Measurements from ENCODE around the gene TPM4.
A peak's percentile ranks its signal among the peaks of the same experiment; 100 is the strongest.
"Not testable (repeated sequence)": the region's sequence is repeated elsewhere in the genome, so short reads cannot be mapped to it uniquely, and the experiment has no call there.

Gene TPM4

DNA sequence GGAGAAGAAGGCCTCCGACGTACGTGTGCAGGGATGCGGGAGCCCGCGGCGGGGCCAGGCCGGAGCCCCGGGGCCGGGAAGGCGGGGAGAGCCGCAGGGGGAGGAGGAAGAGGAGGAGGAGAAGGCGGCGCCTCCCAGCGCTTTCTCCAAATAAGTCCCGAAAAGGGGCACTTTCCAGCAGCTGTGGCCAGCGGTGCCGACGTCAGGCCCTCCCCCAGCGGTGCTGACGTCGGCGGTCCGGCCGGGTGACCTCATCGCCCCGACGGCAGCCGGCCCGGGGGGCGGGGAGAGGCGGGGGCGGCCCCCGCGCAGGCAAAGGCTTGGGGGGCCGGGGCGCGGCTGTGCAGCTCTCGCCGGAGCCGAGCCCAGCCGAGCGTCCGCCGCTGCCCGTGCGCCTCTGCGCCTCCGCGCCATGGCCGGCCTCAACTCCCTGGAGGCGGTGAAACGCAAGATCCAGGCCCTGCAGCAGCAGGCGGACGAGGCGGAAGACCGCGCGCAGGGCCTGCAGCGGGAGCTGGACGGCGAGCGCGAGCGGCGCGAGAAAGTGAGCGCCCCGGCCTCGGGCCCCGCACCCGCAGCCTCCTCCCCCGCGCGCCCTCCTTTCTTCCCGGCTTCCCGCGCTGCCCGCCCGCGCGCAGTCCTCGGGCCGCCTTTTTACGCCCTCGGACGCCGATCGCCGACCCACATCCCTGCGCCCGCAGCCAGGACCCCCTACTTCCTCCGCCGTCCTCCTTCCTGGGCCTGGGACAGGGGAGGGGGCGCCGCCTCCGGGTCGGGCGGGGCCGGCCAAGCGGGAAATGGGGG is at the start of gene TPM4:
Gene TPM4, plus strand, starts transcription at position 342 of the 804 bp plus-strand sequence. Its CDS starts 71 bp downstream, at position 413.
- H3K27me3 Mint-ChIP-seq, result no peaks in the 10 kb centered on the region
- DNase-seq (ENCODE audit: low spot score in 2 of 2) (peak; percentile 57 to 59), ATAC-seq (replicated peaks; ENCODE audit: extremely low read depth, poor library complexity, severe bottlenecking) (peak; percentile 2)
- H3K4me3 Mint-ChIP-seq, result peak within 1 kb of the TSS; percentile 78
- peaks cover 22% of the 10 kb centered on the region for H3K36me3 Mint-ChIP-seq (ENCODE audit: insufficient read depth)
- peaks cover 54% of the 10 kb centered on the region for H3K4me1 Mint-ChIP-seq
- H3K9me3 Mint-ChIP-seq, result no peaks in the 10 kb centered on the region
- peak within 1 kb of the TSS; percentile 89 for H3K27ac Mint-ChIP-seq (ENCODE audit: low read depth)

GRCh38 chr19:16026756-16027155 is 49.5 kb upstream of the TPM4 start:
- no peak overlapping the region for H3K27ac Mint-ChIP-seq (ENCODE audit: low read depth)
- H3K4me3 Mint-ChIP-seq, result no peak overlapping the region
- no peaks in the 10 kb centered on the region for H3K4me1 Mint-ChIP-seq
- H3K9me3 Mint-ChIP-seq, result no peaks in the 10 kb centered on the region
- ATAC-seq (replicated peaks; ENCODE audit: extremely low read depth, poor library complexity, severe bottlenecking) (no peak), DNase-seq (ENCODE audit: low spot score in 2 of 2) (no peak)
- peaks cover 2% of the 10 kb centered on the region for H3K36me3 Mint-ChIP-seq (ENCODE audit: insufficient read depth)
- H3K27me3 Mint-ChIP-seq, result no peaks in the 10 kb centered on the region

DNA sequence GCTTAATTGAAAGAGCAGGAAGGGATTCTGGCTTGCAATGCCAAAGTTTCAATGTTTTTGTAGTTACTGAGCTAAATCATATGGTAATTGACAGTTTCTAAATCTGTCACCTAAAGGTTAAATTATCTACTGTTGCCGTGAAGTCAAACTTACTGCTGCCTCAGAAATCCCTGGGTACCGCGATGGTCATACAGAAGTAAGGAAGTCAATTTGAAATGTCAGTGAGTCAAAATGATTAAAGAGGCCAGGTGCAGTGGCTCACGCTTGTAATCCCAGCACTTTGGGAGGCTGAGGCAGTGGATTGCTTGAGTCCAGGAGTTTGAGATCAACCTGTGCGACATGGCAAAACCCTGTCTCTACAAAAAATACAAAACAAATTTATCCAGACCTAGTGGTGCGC is 48.8 kb upstream of the TPM4 start:
- ATAC-seq (replicated peaks; ENCODE audit: extremely low read depth, poor library complexity, severe bottlenecking) (no peak), DNase-seq (ENCODE audit: low spot score in 2 of 2) (no peak)
- Mint-ChIP-seq H3K9me3 (no peaks in the 10 kb centered on the region), H3K4me3 (no peak overlapping the region), H3K27me3 (no peaks in the 10 kb centered on the region), H3K27ac (ENCODE audit: low read depth) (no peak overlapping the region), H3K36me3 (ENCODE audit: insufficient read depth) (peaks cover 2% of the 10 kb centered on the region), H3K4me1 (no peaks in the 10 kb centered on the region)

DNA sequence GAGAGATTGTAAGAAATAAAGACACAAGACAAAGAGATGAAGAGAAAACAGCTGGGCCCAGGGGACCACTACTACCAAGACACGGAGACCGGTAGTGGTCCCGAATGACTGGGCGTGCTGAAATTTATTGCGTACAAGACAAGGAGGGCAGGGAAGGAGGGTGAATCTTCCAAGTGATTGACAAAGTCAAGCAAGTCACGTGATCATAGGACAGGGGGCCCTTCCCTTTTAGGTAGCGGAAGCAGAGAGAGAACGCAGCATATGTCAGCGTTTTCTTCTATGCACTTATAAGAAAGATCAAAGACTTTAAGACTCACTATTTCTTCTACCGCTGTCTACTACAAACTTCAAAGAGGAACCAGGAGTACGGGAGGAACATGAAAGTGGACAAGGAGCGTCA is 46.1 kb upstream of the TPM4 start:
- H3K36me3 Mint-ChIP-seq (ENCODE audit: insufficient read depth); H3K27me3 Mint-ChIP-seq; H3K4me1 Mint-ChIP-seq; ATAC-seq (replicated peaks; ENCODE audit: extremely low read depth, poor library complexity, severe bottlenecking); H3K9me3 Mint-ChIP-seq; H3K4me3 Mint-ChIP-seq; DNase-seq (ENCODE audit: low spot score in 2 of 2); H3K27ac Mint-ChIP-seq (ENCODE audit: low read depth): not testable (repeated sequence)

DNA sequence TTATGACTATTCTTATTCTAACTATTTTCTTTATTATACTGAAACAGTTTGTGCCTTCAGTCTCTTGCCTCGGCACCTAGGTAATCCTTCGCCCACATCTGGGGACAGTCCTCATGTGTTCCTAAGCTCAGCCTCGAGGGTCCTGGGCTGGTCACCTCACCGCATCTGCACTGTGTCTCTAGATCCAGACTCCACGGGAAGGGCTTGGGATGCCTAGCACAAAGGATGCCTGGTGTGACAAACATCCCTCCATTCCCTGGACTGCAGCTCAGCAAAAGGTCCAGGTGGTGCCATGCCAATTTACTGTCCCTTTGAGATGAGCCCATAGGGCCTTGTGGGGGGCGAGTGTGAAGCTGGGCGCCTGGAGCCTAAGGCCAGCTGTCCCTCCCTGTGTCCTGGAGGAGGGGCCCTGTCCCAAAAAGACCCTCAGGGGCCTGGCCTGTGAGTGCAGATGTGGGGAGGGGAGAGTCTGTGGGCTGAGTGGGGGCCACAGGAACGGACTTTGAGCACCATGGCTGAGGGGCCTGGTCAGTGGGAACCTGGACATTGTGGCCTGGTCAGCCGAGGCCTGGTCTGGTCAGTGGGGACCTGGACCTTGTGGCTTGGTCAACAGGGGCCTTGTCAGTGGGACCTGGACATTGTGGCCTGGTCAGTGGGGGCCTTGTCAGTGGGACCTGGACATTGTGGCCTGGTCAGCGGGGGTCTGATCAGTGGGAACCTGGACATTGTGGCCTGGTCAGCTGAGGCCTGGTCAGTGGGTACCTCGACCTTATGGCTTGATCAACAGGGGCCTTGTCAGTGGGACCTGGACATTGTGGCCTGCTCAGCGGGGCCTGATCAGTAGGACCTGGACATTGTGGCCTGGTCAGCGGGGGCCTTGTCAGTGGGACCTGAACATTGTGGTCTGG is 45.1 kb upstream of the TPM4 start:
- Mint-ChIP-seq H3K36me3 (ENCODE audit: insufficient read depth) (peaks cover 2% of the 10 kb centered on the region), H3K4me3 (no peak overlapping the region), H3K27ac (ENCODE audit: low read depth) (no peak overlapping the region), H3K9me3 (no peaks in the 10 kb centered on the region), H3K4me1 (no peaks in the 10 kb centered on the region), H3K27me3 (no peaks in the 10 kb centered on the region)
- ATAC-seq (replicated peaks; ENCODE audit: extremely low read depth, poor library complexity, severe bottlenecking) (no peak), DNase-seq (ENCODE audit: low spot score in 2 of 2) (no peak)

DNA sequence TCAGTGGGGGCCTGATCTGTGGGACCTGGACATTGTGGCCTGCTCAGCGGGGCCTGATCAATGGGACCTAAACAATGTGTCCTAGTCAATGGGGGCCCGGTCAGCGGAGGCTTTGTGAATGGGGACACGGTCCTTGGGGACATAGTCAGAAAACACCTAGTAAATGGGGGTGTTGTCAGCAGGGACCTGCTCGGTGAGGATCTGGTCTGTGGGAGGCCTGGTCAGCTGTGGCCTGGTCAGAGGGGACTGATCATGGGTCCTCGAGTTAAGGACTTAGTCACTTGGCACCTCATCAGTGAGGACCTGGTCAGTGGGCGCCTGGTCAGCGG is 44.5 kb upstream of the TPM4 start:
- H3K27ac Mint-ChIP-seq (ENCODE audit: low read depth), result no peak overlapping the region
- no peak for ATAC-seq (replicated peaks; ENCODE audit: extremely low read depth, poor library complexity, severe bottlenecking)
- DNase-seq (ENCODE audit: low spot score in 2 of 2), result no peak
- H3K4me1 Mint-ChIP-seq, result no peaks in the 10 kb centered on the region
- peaks cover 2% of the 10 kb centered on the region for H3K36me3 Mint-ChIP-seq (ENCODE audit: insufficient read depth)
- H3K27me3 Mint-ChIP-seq, result no peaks in the 10 kb centered on the region
- no peak overlapping the region for H3K4me3 Mint-ChIP-seq
- no peaks in the 10 kb centered on the region for H3K9me3 Mint-ChIP-seq

- H3K4me3 Mint-ChIP-seq, result no peak overlapping the region
- no peaks in the 10 kb centered on the region for H3K4me1 Mint-ChIP-seq
- DNase-seq (ENCODE audit: low spot score in 2 of 2), result no peak
- no peaks in the 10 kb centered on the region for H3K9me3 Mint-ChIP-seq
- no peaks in the 10 kb centered on the region for H3K27me3 Mint-ChIP-seq
- H3K36me3 Mint-ChIP-seq (ENCODE audit: insufficient read depth), result peaks cover 2% of the 10 kb centered on the region
- H3K27ac Mint-ChIP-seq (ENCODE audit: low read depth), result no peak overlapping the region
- no peak for ATAC-seq (replicated peaks; ENCODE audit: extremely low read depth, poor library complexity, severe bottlenecking)
Measured at GRCh38 chr19:16032509-16033135, 43.7 kb upstream of the TPM4 start.

DNA sequence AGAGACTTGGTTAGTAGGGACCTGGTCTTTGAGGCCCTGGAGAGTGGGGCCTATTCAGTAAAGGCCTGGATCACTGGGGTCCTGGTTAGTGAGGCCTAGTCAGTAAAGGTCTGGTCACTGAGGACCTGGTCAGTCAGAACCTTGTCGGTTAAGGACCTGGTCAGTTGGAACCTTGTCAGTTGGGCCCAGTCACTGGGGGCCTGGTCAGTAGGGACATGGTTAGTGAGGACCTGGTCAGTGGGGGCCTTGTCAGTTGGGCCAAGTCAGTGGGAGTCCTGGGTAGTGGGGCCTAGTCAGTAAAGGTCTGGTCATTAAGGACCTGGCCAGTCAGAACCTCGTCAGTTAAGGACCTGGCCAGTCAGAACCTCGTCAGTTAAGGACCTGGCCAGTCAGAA is 43.2 kb upstream of the TPM4 start:
- Mint-ChIP-seq H3K36me3 (ENCODE audit: insufficient read depth) (peaks cover 2% of the 10 kb centered on the region), H3K4me3 (no peak overlapping the region), H3K27me3 (no peaks in the 10 kb centered on the region), H3K27ac (ENCODE audit: low read depth) (no peak overlapping the region), H3K4me1 (no peaks in the 10 kb centered on the region), H3K9me3 (no peaks in the 10 kb centered on the region)
- ATAC-seq (replicated peaks; ENCODE audit: extremely low read depth, poor library complexity, severe bottlenecking) (no peak), DNase-seq (ENCODE audit: low spot score in 2 of 2) (no peak)

GRCh38 chr19:16033721-16034120 is 42.6 kb upstream of the TPM4 start:
- no peak overlapping the region for H3K4me3 Mint-ChIP-seq
- ATAC-seq (replicated peaks; ENCODE audit: extremely low read depth, poor library complexity, severe bottlenecking), result no peak
- H3K9me3 Mint-ChIP-seq, result no peaks in the 10 kb centered on the region
- no peaks in the 10 kb centered on the region for H3K27me3 Mint-ChIP-seq
- no peak overlapping the region for H3K27ac Mint-ChIP-seq (ENCODE audit: low read depth)
- no peak for DNase-seq (ENCODE audit: low spot score in 2 of 2)
- peaks cover 2% of the 10 kb centered on the region for H3K36me3 Mint-ChIP-seq (ENCODE audit: insufficient read depth)
- H3K4me1 Mint-ChIP-seq, result no peaks in the 10 kb centered on the region

GRCh38 chr19:16034180-16034579 is 42.1 kb upstream of the TPM4 start:
- no peak overlapping the region for H3K4me3 Mint-ChIP-seq
- H3K27me3 Mint-ChIP-seq, result no peaks in the 10 kb centered on the region
- H3K36me3 Mint-ChIP-seq (ENCODE audit: insufficient read depth), result no peaks in the 10 kb centered on the region
- DNase-seq (ENCODE audit: low spot score in 2 of 2) (no peak), ATAC-seq (replicated peaks; ENCODE audit: extremely low read depth, poor library complexity, severe bottlenecking) (no peak)
- H3K9me3 Mint-ChIP-seq, result no peaks in the 10 kb centered on the region
- no peaks in the 10 kb centered on the region for H3K4me1 Mint-ChIP-seq
- no peak overlapping the region for H3K27ac Mint-ChIP-seq (ENCODE audit: low read depth)

DNA sequence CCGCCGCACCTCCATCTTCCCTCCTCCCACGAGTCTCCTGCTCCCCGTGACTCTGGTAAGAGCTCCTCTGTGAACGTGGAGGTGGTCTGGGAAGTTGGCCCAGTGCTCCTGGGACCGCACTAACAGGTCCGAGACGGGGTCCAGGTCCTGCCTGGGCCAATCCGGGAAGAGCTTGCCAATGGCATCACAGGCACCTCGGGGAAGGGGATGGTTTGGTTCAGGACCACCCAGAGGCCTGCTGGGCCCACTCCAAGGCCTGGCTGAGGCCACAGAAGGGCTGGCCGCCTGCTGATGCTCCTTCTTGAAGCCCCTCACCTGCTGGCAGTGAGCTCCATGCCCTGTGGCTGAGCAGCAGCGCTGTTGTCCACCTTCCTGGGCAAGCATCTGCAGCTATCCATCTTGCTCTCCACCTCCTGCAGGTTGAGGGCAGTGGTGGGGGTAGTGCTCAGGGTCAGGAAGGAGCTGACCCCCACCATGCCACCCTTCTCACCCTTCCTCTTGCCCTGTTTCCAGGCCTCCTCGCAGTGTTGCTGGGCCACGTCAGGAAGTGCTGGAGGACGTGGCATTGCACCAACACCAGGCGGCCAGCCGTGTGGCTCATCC is 41.2 kb upstream of the TPM4 start:
- Mint-ChIP-seq H3K4me3 (no peak overlapping the region), H3K27me3 (no peaks in the 10 kb centered on the region), H3K4me1 (no peaks in the 10 kb centered on the region), H3K9me3 (no peaks in the 10 kb centered on the region), H3K27ac (ENCODE audit: low read depth) (no peak overlapping the region), H3K36me3 (ENCODE audit: insufficient read depth) (no peaks in the 10 kb centered on the region)
- ATAC-seq (replicated peaks; ENCODE audit: extremely low read depth, poor library complexity, severe bottlenecking) (no peak), DNase-seq (ENCODE audit: low spot score in 2 of 2) (no peak)

- DNase-seq (ENCODE audit: low spot score in 2 of 2), result no peak
- no peak overlapping the region for H3K27ac Mint-ChIP-seq (ENCODE audit: low read depth)
- H3K4me3 Mint-ChIP-seq, result no peak overlapping the region
- H3K9me3 Mint-ChIP-seq, result no peaks in the 10 kb centered on the region
- H3K4me1 Mint-ChIP-seq, result no peaks in the 10 kb centered on the region
- H3K27me3 Mint-ChIP-seq, result no peaks in the 10 kb centered on the region
- ATAC-seq (replicated peaks; ENCODE audit: extremely low read depth, poor library complexity, severe bottlenecking), result no peak
- H3K36me3 Mint-ChIP-seq (ENCODE audit: insufficient read depth), result no peaks in the 10 kb centered on the region
Measured at GRCh38 chr19:16035601-16036297, 40.5 kb upstream of the TPM4 start.
